KMS-11 (cell line): ENCODE measurements around the gene MSANTD1.

Experiments
- H2AFZ ChIP-seq: fragments of 200-600 bp; sonication (generic); 2 replicates; pipeline ENCODE4 v1.6.1; 2016; ENCODE audit warnings: antibody characterized with exemption, mixed run types, low read depth
- H3K27ac ChIP-seq: fragments of 200-600 bp; sonication (generic); 2 replicates; pipeline ENCODE4 v1.6.1; 2016; ENCODE audit warnings: mild to moderate bottlenecking, mixed run types
- H3K27me3 ChIP-seq: fragments of 200-600 bp; sonication (generic); 2 replicates; pipeline ENCODE4 v1.6.1; 2017; ENCODE audit warnings: mild to moderate bottlenecking, low read depth, mixed run types, moderate library complexity; ENCODE audit not compliant: insufficient read depth
- H3K36me3 ChIP-seq: fragments of 200-600 bp; sonication (generic); 2 replicates; pipeline ENCODE4 v1.6.1; 2017; ENCODE audit warnings: mild to moderate bottlenecking, mixed run types; ENCODE audit not compliant: insufficient read depth
- H3K4me1 ChIP-seq: fragments of 200-600 bp; sonication (generic); 2 replicates; pipeline ENCODE4 v1.6.1; 2016; ENCODE audit warnings: mild to moderate bottlenecking, low read depth, mixed run types; ENCODE audit not compliant: poor library complexity, severe bottlenecking
- H3K4me2 ChIP-seq: fragments of 200-600 bp; sonication (generic); 2 replicates; pipeline ENCODE4 v1.7.0; 2016; ENCODE audit warnings: mild to moderate bottlenecking, mixed run types
- H3K4me3 ChIP-seq: fragments of 200-600 bp; sonication (generic); IDR thresholded peaks from 2 replicates; pipeline ENCODE4 v1.6.1; 2017; ENCODE audit warnings: low read depth, low read length, mixed read lengths; ENCODE audit not compliant: insufficient read depth
- H3K79me2 ChIP-seq: fragments of 200-600 bp; sonication (generic); 2 replicates; pipeline ENCODE4 v1.6.1; 2016; ENCODE audit warnings: low read depth, mixed run types; ENCODE audit not compliant: insufficient read depth
- H3K9ac ChIP-seq: fragments of 200-600 bp; sonication (generic); 2 replicates; pipeline ENCODE4 v1.6.1; 2016; ENCODE audit warnings: mild to moderate bottlenecking, mixed run types
- H4K20me1 ChIP-seq: fragments of 200-600 bp; sonication (generic); 2 replicates; pipeline ENCODE4 v1.6.1; 2016; ENCODE audit warnings: mild to moderate bottlenecking, mixed run types; ENCODE audit not compliant: insufficient read depth
- TF ChIP-seq, protein P1 (sequence below): fragments of 200-600 bp; sonication (generic); conservative IDR thresholded peaks from 2 replicates; pipeline ENCODE4 v1.6.1; 2017; ENCODE audit warnings: low read depth, mild to moderate bottlenecking, antibody characterized with exemption, low read length, moderate library complexity, mixed read lengths

MSANTD1 gene

DNA sequence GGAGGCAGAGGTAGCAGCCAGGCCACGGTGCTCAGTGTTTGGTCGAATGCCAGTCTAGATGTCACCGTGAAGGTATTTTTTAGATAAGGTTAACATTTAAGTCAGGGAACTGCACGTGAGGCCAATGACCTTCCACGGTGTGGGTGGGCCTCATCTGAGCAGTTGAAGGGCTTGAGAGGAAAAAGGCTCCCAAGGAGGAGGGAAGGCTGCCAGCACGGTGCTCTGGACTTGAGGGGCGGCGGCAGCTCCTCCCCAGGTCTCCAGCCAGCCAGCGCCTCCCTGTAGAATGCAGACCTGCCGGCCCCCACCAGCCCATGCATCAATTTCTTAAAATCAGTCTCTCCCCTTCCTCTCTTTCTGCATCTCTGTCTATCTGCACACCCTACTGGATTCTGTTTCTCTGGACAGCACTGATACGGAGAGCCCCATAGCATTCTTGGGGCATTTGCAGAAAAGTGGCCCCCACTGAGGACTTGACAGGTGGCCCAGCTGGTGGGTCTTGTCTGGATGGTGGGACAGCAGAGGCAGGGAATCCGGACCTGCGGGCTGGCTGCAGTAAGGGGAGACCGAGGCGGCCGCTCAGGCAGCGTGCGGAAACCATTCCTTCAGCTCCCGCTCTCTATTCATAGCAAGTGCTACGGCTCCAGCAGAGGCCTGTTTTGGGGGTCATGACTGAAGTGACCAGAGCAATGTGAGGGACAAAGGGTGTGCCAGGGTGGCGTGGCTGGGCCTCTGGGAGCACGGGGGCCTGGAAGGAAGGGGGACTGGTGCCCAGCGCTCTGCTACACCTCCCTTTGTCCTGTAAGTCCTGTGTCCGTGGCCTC lies 36.0 kb downstream of the MSANTD1 start:
- no peaks in the 10 kb centered on the region for H3K4me1 ChIP-seq

DNA sequence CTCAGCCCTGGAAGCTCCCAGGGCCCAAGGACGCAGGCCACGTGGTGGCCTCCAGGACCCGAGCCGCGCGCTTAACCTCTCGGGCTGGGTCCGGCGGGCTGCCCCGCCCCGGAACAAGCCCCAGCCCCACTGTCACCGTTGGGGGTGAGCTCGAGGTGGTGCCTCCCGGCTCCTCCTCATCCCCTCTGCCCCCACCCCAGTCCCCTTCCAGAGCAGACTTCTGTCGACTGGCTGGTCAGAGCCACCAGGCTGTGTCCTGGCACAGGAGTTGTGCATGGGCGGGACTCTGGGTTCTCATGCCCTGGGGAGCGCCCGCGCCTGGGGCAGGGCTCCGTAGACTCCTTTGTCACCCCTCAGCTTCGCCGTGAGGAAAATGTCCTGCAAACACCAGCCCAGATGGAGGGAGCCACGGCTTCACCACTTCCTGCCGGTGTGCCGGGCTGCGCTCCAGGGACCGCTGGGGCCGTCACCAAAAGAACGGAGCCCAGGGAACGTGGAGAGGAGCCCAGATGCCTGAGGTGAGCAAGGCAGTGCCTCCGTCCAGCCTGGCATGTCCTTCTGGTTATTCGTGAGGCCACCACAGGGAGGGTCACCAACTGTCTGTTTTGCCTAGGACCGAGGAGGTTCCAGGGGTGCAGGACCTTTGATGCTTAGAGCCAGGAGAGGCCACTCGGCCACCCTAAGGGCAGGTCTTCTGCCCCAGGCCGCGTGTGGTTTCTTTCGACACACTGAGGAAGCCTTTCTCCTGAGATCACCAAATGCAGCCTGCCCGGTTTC lies 36.8 kb downstream of the MSANTD1 start:
- TF ChIP-seq, protein P1, sequence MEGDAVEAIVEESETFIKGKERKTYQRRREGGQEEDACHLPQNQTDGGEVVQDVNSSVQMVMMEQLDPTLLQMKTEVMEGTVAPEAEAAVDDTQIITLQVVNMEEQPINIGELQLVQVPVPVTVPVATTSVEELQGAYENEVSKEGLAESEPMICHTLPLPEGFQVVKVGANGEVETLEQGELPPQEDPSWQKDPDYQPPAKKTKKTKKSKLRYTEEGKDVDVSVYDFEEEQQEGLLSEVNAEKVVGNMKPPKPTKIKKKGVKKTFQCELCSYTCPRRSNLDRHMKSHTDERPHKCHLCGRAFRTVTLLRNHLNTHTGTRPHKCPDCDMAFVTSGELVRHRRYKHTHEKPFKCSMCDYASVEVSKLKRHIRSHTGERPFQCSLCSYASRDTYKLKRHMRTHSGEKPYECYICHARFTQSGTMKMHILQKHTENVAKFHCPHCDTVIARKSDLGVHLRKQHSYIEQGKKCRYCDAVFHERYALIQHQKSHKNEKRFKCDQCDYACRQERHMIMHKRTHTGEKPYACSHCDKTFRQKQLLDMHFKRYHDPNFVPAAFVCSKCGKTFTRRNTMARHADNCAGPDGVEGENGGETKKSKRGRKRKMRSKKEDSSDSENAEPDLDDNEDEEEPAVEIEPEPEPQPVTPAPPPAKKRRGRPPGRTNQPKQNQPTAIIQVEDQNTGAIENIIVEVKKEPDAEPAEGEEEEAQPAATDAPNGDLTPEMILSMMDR = no peak
- no peak overlapping the region for H3K4me2 ChIP-seq
- no peak overlapping the region for H3K9ac ChIP-seq
- H4K20me1 ChIP-seq = no peaks in the 10 kb centered on the region
- H3K4me1 ChIP-seq = no peaks in the 10 kb centered on the region
- H3K36me3 ChIP-seq = no peaks in the 10 kb centered on the region
- H3K27me3 ChIP-seq = no peaks in the 10 kb centered on the region; the same call in 1 of the 2 replicates
- no peak overlapping the region for H3K4me3 ChIP-seq
- no peak overlapping the region for H2AFZ ChIP-seq
- H3K79me2 ChIP-seq = no peaks in the 10 kb centered on the region
- no peak overlapping the region for H3K27ac ChIP-seq

More for the DNA sequence above, 36.0 kb downstream of the MSANTD1 start:
- Histone ChIP-seq H3K4me3 (no peak overlapping the region), H3K36me3 (no peaks in the 10 kb centered on the region), H4K20me1 (no peaks in the 10 kb centered on the region), H3K27me3 (no peaks in the 10 kb centered on the region; the same call in 1 of the 2 replicates), H3K79me2 (no peaks in the 10 kb centered on the region), H3K4me2 (no peak overlapping the region), H3K27ac (no peak overlapping the region), H3K9ac (no peak overlapping the region), H2AFZ (no peak overlapping the region)
- TF ChIP-seq, protein P1 = no peak

DNA sequence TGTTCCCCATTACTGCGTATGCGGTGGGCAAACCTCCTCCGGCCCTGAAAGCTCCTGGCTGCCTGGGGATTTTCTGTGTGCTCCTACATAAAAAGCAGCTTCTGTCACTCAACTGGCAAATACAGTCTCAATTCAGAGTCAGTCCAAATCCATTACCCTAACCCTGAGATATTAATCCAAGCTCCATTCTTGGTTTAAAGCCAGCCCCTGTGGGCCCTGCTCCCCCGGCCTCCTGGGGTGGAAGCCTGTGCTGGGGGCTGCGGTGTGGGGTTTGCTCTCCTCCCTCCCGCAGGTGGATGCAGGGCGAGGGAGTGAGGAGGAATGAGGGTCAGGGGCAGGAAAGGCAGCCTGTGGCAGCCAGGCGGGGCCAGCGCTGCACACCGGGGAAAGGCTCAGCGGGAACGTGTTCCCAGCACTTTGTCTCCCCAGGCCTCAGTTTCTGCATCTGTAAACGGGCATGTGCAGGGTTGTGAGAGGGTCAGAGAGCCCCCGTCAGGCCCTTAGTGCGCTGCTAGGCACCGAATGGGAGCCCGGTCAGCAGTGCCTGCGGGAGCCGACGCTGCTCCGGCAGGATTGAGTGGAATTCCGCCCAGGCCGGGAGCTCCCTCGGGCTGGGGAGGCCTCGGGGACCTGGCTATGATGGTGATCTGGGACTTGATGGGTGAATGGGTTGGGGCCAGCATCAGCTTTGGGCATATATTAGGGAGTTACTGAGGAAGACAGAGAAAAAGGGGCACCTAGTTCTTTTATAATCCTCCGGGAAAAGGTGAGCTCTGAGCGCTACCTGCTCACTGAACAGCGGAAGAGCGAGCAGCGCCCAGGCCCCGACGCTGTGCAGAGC lies 37.6 kb downstream of the MSANTD1 start:
- no peak overlapping the region for H3K9ac ChIP-seq

More for the DNA sequence above, 37.6 kb downstream of the MSANTD1 start:
- no peaks in the 10 kb centered on the region for H3K4me1 ChIP-seq
- no peaks in the 10 kb centered on the region for H4K20me1 ChIP-seq
- no peaks in the 10 kb centered on the region; the same call in 1 of the 2 replicates for H3K27me3 ChIP-seq
- H3K4me2 ChIP-seq = no peak overlapping the region
- TF ChIP-seq, protein P1 = no peak
- no peaks in the 10 kb centered on the region for H3K79me2 ChIP-seq
- no peak overlapping the region for H3K27ac ChIP-seq
- H3K4me3 ChIP-seq = no peak overlapping the region
- no peaks in the 10 kb centered on the region for H3K36me3 ChIP-seq
- no peak overlapping the region for H2AFZ ChIP-seq
